ENCODE results near the gene TIGD1.

DNA sequence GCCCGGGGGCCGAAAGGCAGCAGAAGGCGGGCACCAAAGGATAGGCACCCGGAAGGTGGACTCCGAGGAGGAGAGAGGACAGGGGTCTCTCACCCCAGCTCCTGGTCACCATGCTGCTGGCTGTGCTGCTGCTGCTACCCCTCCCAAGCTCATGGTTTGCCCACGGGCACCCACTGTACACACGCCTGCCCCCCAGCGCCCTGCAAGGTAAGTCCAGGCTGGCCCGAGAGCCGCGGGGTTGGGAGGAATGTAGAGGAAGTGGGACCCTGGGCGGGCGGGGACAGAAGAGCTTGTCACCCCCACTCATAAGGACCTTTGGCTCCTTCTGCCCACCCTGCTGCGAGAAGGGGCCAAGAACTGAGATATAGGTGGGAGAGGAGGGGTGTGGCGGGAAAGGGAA, 29.9 kb downstream of the TIGD1 start:
- TF ChIP-seq, protein P1, sequence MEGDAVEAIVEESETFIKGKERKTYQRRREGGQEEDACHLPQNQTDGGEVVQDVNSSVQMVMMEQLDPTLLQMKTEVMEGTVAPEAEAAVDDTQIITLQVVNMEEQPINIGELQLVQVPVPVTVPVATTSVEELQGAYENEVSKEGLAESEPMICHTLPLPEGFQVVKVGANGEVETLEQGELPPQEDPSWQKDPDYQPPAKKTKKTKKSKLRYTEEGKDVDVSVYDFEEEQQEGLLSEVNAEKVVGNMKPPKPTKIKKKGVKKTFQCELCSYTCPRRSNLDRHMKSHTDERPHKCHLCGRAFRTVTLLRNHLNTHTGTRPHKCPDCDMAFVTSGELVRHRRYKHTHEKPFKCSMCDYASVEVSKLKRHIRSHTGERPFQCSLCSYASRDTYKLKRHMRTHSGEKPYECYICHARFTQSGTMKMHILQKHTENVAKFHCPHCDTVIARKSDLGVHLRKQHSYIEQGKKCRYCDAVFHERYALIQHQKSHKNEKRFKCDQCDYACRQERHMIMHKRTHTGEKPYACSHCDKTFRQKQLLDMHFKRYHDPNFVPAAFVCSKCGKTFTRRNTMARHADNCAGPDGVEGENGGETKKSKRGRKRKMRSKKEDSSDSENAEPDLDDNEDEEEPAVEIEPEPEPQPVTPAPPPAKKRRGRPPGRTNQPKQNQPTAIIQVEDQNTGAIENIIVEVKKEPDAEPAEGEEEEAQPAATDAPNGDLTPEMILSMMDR (IDR thresholded peaks at IDR 0.05), result no peak
- TF ChIP-seq POLR2A (IDR thresholded peaks at IDR 0.05), result no peak
- TF ChIP-seq POLR2AphosphoS5 (IDR thresholded peaks at IDR 0.05), result no peak
- no peak for TF ChIP-seq EP300 (IDR thresholded peaks at IDR 0.05)
